GM21619 (cell line): ENCODE results near the gene POLR2M.

Experiments
- ATAC-seq: cut with Tn5 transposase; IDR thresholded peaks from one replicate; pipeline ENCODE4 v1.9.1; 2021; ENCODE audit not compliant: unreplicated experiment

The POLR2M gene

GRCh38 chr15:57706405-57707209 is at the start of gene POLR2M:
TSS of gene POLR2M (plus strand) at chr15:57706714. CDS start at chr15:57706843, 129 bp downstream.
- peak; percentile 97 for ATAC-seq

- ATAC-seq: no peak
Measured at GRCh38 chr15:57657619-57658018, 48.9 kb upstream of the POLR2M start.

- no peak for ATAC-seq
Measured at GRCh38 chr15:57662091-57662744, 44.3 kb upstream of the POLR2M start.

GRCh38 chr15:57662802-57663201 is 43.7 kb upstream of the POLR2M start:
- no peak for ATAC-seq

- ATAC-seq: no peak
Measured at GRCh38 chr15:57663262-57663661, 43.3 kb upstream of the POLR2M start.

- no peak for ATAC-seq
Measured at GRCh38 chr15:57665194-57665593, 41.3 kb upstream of the POLR2M start.

- no peak for ATAC-seq
Measured at GRCh38 chr15:57665939-57666338, 40.6 kb upstream of the POLR2M start.

GRCh38 chr15:57667171-57667849 is 39.2 kb upstream of the POLR2M start:
- no peak for ATAC-seq

GRCh38 chr15:57668016-57668415 is 38.5 kb upstream of the POLR2M start:
- no peak for ATAC-seq

- no peak for ATAC-seq
Measured at GRCh38 chr15:57671636-57672035, 34.9 kb upstream of the POLR2M start.

GRCh38 chr15:57675481-57676181 is 30.9 kb upstream of the POLR2M start:
- ATAC-seq: no peak

GRCh38 chr15:57676585-57676984 is 29.9 kb upstream of the POLR2M start:
- no peak for ATAC-seq

- ATAC-seq: no peak
Measured at GRCh38 chr15:57677204-57677603, 29.3 kb upstream of the POLR2M start.

- ATAC-seq: no peak
Measured at GRCh38 chr15:57680021-57680420, 26.5 kb upstream of the POLR2M start.

GRCh38 chr15:57681011-57681410 is 25.5 kb upstream of the POLR2M start:
- ATAC-seq: no peak

- no peak for ATAC-seq
Measured at GRCh38 chr15:57683481-57683880, 23.0 kb upstream of the POLR2M start.

GRCh38 chr15:57684491-57685151 is 21.9 kb upstream of the POLR2M start:
- ATAC-seq: no peak

GRCh38 chr15:57685306-57686095 is 21.0 kb upstream of the POLR2M start:
- ATAC-seq: no peak

- no peak for ATAC-seq
Measured at GRCh38 chr15:57686657-57687056, 19.9 kb upstream of the POLR2M start.
